MM.1S (cell line): ENCODE results near the gene THAP10.

ENCODE experiments used
- DNase-seq: peaks from one replicate; pipeline ENCODE4 v3.0.0-alpha.2; 2015
- H2AFZ ChIP-seq: fragments of 300-600 bp; sonication (generic); 2 replicates; pipeline ENCODE4 v1.6.0; 2016; ENCODE audit warnings: antibody characterized with exemption, low read length
- H3F3A ChIP-seq: fragments of 300-600 bp; sonication (generic); 2 replicates; pipeline ENCODE4 v1.6.1; 2016; ENCODE audit warnings: mild to moderate bottlenecking, antibody characterized with exemption, low read length, moderate library complexity, mixed read lengths; ENCODE audit not compliant: insufficient read depth
- H3K27ac ChIP-seq: fragments of 300-600 bp; sonication (generic); 2 replicates; pipeline ENCODE4 v1.5.1; 2016; ENCODE audit warnings: mild to moderate bottlenecking, low read length
- H3K27me3 ChIP-seq: fragments of 300-600 bp; sonication (generic); replicated peaks from 2 replicates; pipeline ENCODE4 v1.6.0; 2016; ENCODE audit warnings: low read length; ENCODE audit not compliant: insufficient read depth
- H3K36me3 ChIP-seq: fragments of 300-600 bp; sonication (generic); replicated peaks from 2 replicates; pipeline ENCODE4 v1.6.1; 2016; ENCODE audit warnings: mild to moderate bottlenecking, low read length, mixed read lengths; ENCODE audit not compliant: insufficient read depth
- H3K4me1 ChIP-seq: fragments of 300-600 bp; sonication (generic); 2 replicates; pipeline ENCODE4 v1.6.1; 2016; ENCODE audit warnings: low read length, mixed read lengths
- H3K4me2 ChIP-seq: fragments of 300-600 bp; sonication (generic); 2 replicates; pipeline ENCODE4 v1.6.0; 2016; ENCODE audit warnings: low read depth, low read length
- H3K4me3 ChIP-seq: fragments of 300-600 bp; sonication (generic); 2 replicates; pipeline ENCODE4 v1.5.1; 2016; ENCODE audit warnings: low read length, mixed read lengths
- H3K79me2 ChIP-seq: fragments of 300-600 bp; sonication (generic); 2 replicates; pipeline ENCODE4 v1.6.1; 2016; ENCODE audit warnings: mixed run types, low read length, mixed read lengths
- H3K9ac ChIP-seq: fragments of 300-600 bp; sonication (generic); 2 replicates; pipeline ENCODE4 v1.6.1; 2016; ENCODE audit warnings: low read length, mixed read lengths
- H3K9me2 ChIP-seq: fragments of 300-600 bp; sonication (generic); replicated peaks from 2 replicates; pipeline ENCODE4 v1.6.1; 2016; ENCODE audit warnings: mild to moderate bottlenecking, low read length, mixed read lengths; ENCODE audit not compliant: insufficient read depth
- H3K9me3 ChIP-seq: fragments of 300-600 bp; sonication (generic); replicated peaks from 2 replicates; pipeline ENCODE4 v1.6.1; 2016; ENCODE audit warnings: mild to moderate bottlenecking, low read length, mixed read lengths; ENCODE audit not compliant: insufficient read depth
- H4K20me1 ChIP-seq: fragments of 300-600 bp; sonication (generic); 2 replicates; pipeline ENCODE4 v1.6.1; 2016; ENCODE audit warnings: mild to moderate bottlenecking, low read length, moderate library complexity, mixed read lengths; ENCODE audit not compliant: insufficient read depth
- CTCF ChIP-seq: fragments of 300-600 bp; sonication (generic); IDR thresholded peaks from 2 replicates; pipeline ENCODE4 v1.5.1; 2016; ENCODE audit warnings: antibody characterized with exemption, low read length, mixed read lengths
- EZH2 ChIP-seq: fragments of 300-600 bp; sonication (generic); optimal IDR thresholded peaks from 2 replicates; pipeline ENCODE3; 2017; ENCODE audit warnings: low read depth, mild to moderate bottlenecking, antibody characterized with exemption, low read length, mixed read lengths
- EZH2phosphoT487 ChIP-seq: fragments of 300-600 bp; sonication (generic); IDR thresholded peaks from 2 replicates; pipeline ENCODE4 v1.6.1; 2018; ENCODE audit warnings: antibody characterized with exemption, low read length

Gene THAP10

GRCh38 chr15:70867911-70868467 lies 24.2 kb downstream of the THAP10 start:
- no peaks in the 10 kb centered on the region for H3K36me3 ChIP-seq
- H3K9me3 ChIP-seq: no peaks in the 10 kb centered on the region
- no peak overlapping the region for H3K27ac ChIP-seq
- H4K20me1 ChIP-seq: no peaks in the 10 kb centered on the region
- peaks cover 5% of the 10 kb centered on the region; the same call in 1 of the 2 replicates for H3K4me1 ChIP-seq
- H3K4me2 ChIP-seq: no peak overlapping the region
- H2AFZ ChIP-seq: no peak overlapping the region
- DNase-seq: no peak
- H3K27me3 ChIP-seq: no peaks in the 10 kb centered on the region
- H3F3A ChIP-seq: no peaks in the 10 kb centered on the region
- H3K79me2 ChIP-seq: no peaks in the 10 kb centered on the region
- TF ChIP-seq EZH2phosphoT487: no peak
- no peak for TF ChIP-seq CTCF
- no peak for TF ChIP-seq EZH2
- H3K9ac ChIP-seq: no peak overlapping the region
- no peaks in the 10 kb centered on the region for H3K9me2 ChIP-seq
- no peak overlapping the region for H3K4me3 ChIP-seq

- no peaks in the 10 kb centered on the region for H3K9me3 ChIP-seq
- peaks cover 5% of the 10 kb centered on the region; the same call in 1 of the 2 replicates for H3K4me1 ChIP-seq
- no peaks in the 10 kb centered on the region for H3K27me3 ChIP-seq
- no peak overlapping the region for H3K4me3 ChIP-seq
- no peaks in the 10 kb centered on the region for H3K9me2 ChIP-seq
- H3K4me2 ChIP-seq: no peak overlapping the region
- no peak overlapping the region for H2AFZ ChIP-seq
- H3K36me3 ChIP-seq: no peaks in the 10 kb centered on the region
- H3K27ac ChIP-seq: no peak overlapping the region
- H3K9ac ChIP-seq: no peak overlapping the region
- H4K20me1 ChIP-seq: no peaks in the 10 kb centered on the region
- H3K79me2 ChIP-seq: no peaks in the 10 kb centered on the region
- no peaks in the 10 kb centered on the region for H3F3A ChIP-seq
- no peak for DNase-seq
- no peak for TF ChIP-seq EZH2
- no peak for TF ChIP-seq EZH2phosphoT487
- no peak for TF ChIP-seq CTCF
These were observed 25.1 kb downstream of the THAP10 start for GRCh38 chr15:70866982-70867641.

- no peak overlapping the region for H3K9ac ChIP-seq
- no peak overlapping the region for H3K27ac ChIP-seq
- no peak for TF ChIP-seq EZH2
- TF ChIP-seq EZH2phosphoT487: no peak
- no peak for TF ChIP-seq CTCF
- H4K20me1 ChIP-seq: no peaks in the 10 kb centered on the region
- no peak overlapping the region for H3K4me2 ChIP-seq
- no peaks in the 10 kb centered on the region for H3K9me2 ChIP-seq
- H3K27me3 ChIP-seq: no peaks in the 10 kb centered on the region
- H3K9me3 ChIP-seq: no peaks in the 10 kb centered on the region
- no peak overlapping the region for H3K4me3 ChIP-seq
- DNase-seq: no peak
- H3K79me2 ChIP-seq: no peaks in the 10 kb centered on the region
- no peaks in the 10 kb centered on the region for H3F3A ChIP-seq
- H3K36me3 ChIP-seq: no peaks in the 10 kb centered on the region
- no peaks in the 10 kb centered on the region for H3K4me1 ChIP-seq
- no peak overlapping the region for H2AFZ ChIP-seq
These were observed 28.6 kb downstream of the THAP10 start for GRCh38 chr15:70863450-70864218.
